Upper lobe of left lung (tissue), 4 donors: ENCODE measurements around the gene CCR5.

ENCODE experiments used
- POLR2A ChIP-seq, 4 donors: fragments of 450-650 bp; IDR thresholded peaks; one replicate each; pipeline ENCODE4 v1.5.1; 2016 to 2017; ENCODE audit warnings: antibody characterized with exemption in 4 of 4, mild to moderate bottlenecking in 2 of 4
- POLR2AphosphoS5 ChIP-seq, 2 donors: sonication (generic); formaldehyde crosslinking; IDR thresholded peaks; one replicate each; pipeline ENCODE4 v1.5.1; 2017; ENCODE audit warnings: antibody characterized with exemption in 2 of 2

GRCh38 chr3:46369675-46370132 lies 1.0 kb upstream of the CCR5 start:
- TF ChIP-seq POLR2A (IDR thresholded peaks at IDR 0.05) (no peak), POLR2AphosphoS5 (IDR thresholded peaks at IDR 0.05) (no peak)
